D721Med (cell line): Measurements from ENCODE around the gene GFRA1.

ENCODE experiments used
- DNase-seq: peaks from one replicate; pipeline ENCODE4 v3.0.0; 2011; ENCODE audit warnings: low spot score; ENCODE audit not compliant: insufficient read length
- FAIRE-seq: peaks from 2 replicates; lab custom pipeline; 2011; peaks lifted over from hg19 to GRCh38; lab: Jason Lieb, UNC
- TF ChIP-seq, protein P1 (sequence below): IDR thresholded peaks from 2 replicates; pipeline ENCODE4 v1.5.1; 2012; ENCODE audit warnings: mild to moderate bottlenecking, control low read depth; ENCODE audit not compliant: insufficient read depth; ENCODE audit errors: missing control alignments

The GFRA1 gene

DNA sequence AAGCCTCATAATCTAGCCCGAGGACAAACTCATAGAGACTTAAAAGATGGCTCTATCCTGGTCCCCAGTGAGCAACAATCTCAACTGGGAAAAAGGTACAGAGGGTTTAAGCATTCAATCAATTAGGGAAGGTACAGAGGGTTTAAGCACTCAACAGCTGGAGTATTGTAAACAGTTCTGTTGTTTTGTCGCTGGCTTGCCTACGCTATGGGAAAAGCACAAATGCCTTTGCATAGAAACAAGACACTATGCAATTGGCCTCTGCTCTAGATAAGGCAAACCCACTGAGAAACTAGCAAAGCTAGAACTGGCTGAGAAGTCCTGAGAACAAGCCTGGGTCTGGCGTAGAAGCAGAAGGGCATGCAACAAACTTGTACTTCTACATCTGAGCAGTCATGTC is 69.3 kb downstream of the GFRA1 start:
- FAIRE-seq (no peak), DNase-seq (no peak)
- TF ChIP-seq, protein P1, sequence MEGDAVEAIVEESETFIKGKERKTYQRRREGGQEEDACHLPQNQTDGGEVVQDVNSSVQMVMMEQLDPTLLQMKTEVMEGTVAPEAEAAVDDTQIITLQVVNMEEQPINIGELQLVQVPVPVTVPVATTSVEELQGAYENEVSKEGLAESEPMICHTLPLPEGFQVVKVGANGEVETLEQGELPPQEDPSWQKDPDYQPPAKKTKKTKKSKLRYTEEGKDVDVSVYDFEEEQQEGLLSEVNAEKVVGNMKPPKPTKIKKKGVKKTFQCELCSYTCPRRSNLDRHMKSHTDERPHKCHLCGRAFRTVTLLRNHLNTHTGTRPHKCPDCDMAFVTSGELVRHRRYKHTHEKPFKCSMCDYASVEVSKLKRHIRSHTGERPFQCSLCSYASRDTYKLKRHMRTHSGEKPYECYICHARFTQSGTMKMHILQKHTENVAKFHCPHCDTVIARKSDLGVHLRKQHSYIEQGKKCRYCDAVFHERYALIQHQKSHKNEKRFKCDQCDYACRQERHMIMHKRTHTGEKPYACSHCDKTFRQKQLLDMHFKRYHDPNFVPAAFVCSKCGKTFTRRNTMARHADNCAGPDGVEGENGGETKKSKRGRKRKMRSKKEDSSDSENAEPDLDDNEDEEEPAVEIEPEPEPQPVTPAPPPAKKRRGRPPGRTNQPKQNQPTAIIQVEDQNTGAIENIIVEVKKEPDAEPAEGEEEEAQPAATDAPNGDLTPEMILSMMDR, result no peak

DNA sequence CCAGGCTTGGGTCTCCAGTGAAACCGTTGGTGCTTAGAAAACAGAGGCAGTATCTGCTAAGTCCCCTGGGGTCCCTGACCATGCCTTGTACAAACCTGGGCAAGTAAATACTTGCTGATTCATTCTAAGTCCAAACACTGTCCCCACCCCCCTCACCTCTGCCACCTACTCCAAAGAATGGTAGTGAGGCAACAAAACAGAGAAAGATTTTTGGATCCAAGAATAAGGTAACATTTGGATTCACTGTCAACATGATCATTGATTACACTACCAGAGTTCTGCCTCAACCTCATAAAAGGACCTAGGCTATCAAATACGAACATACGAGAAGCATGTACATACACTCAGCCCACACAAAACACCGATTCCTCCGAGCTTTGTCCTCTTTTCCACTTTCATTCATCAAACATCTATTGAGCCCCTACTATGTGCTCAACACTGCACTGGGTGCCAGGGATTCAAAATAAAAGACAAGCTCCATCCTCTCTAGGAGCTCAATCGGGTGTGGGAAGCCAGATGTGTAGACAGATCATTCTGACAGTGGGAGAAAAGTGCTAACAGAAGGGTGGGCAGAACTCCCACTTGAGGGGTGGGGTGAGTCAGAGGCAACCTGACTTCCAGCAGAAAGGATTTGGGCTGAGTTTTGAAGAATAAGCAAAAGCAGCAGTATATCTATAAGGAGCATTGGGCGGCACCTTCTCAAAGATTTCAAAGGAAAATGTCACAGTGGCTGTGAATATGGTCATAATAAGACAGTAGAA is 71.2 kb downstream of the GFRA1 start:
- no peak for FAIRE-seq
- no peak for DNase-seq

DNA sequence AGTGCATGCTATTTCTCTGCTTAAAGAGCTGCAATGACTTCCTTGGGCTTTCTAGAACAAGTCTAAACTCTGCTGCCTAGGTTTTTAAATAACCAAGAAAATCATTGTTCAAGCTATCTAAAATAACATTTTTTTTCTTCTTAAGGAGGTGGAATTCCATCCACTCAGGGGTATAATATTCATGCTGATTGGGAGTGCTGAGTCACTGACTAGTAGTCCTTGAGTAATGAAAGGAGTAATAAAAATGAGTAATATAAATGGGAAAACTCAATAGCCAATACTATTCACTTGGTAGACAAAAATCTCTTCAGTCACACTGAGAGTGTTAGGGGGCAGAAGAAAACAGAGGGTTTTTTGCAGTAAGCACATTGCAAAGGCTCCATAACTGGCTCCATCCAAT is 72.0 kb downstream of the GFRA1 start:
- FAIRE-seq, result no peak
- TF ChIP-seq, protein P1, result no peak
- DNase-seq, result no peak

More for the DNA sequence above, 71.2 kb downstream of the GFRA1 start:
- TF ChIP-seq, protein P1, result no peak

DNA sequence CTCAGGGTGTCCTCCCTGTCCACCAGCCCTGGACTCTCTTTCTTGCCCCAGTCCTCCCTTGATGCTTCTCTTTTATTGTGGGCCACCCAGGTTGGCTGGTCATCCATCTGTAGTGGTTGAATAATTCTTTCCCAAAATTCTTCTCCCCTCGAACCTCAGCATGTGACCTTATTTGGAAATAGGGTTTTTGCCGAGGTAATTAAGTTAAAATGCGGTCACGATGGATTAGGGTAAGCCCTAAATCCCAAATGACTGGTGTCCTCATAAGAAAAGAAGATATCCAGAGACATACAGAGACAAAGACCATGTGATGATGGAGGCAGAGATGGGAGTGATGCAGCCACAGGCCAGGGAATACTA is 74.3 kb downstream of the GFRA1 start:
- TF ChIP-seq, protein P1, result no peak
- DNase-seq, result no peak
- FAIRE-seq, result no peak

DNA sequence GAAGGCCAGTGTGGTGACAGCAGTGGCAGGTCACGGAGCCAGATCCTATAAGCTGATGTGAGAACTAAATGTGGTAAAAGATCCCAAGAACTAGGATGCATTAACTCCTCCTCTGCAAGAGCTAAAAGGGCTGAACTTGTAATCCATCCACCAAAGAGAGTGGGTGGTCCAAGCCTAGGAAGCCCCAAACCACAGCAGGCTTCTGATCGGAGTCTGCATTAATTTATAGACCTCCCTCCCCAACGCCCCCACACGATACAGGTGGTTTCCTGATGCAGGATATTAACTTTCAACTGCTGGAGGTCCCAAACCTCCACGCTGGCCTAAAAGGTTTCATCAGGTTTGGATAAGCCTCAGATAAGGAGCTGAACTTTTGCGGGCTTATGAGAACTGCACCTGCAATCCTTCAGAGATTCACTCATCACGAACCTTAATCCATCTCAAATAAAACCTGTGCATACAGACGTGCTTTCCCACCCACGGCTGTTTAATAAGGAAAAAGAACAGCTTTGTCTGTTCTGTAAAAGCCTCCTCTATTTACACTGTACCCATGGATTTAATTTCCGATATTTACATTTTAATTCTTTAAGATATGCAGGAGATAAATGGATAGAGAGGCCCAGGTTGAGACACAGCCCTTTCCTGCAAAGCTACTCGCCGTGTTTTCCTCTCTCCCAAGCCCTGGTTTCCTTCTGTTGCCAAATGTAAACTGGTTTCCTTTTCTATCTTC is 74.9 kb downstream of the GFRA1 start:
- TF ChIP-seq, protein P1, result no peak
- FAIRE-seq, result no peak
- DNase-seq, result no peak

DNA sequence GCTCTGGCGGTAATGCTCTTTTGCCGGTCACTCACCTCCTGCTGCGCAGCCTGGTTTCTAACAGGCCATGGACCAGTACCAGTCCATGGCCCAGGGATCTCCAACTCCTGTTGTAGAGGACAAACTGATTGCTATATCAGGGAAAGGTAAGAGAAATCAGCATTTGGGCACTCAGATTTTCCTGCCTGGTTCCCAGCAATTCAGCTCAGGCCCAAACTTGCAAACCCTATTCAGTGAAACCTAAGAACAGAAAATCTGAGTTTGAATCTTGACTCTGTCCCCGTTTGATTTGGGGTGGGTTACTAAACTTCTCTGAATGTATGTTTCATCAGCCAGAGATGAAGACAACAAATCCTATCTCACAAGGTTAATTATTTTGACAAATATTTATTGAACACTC is 77.4 kb downstream of the GFRA1 start:
- TF ChIP-seq, protein P1, result no peak
- DNase-seq (no peak), FAIRE-seq (no peak)

DNA sequence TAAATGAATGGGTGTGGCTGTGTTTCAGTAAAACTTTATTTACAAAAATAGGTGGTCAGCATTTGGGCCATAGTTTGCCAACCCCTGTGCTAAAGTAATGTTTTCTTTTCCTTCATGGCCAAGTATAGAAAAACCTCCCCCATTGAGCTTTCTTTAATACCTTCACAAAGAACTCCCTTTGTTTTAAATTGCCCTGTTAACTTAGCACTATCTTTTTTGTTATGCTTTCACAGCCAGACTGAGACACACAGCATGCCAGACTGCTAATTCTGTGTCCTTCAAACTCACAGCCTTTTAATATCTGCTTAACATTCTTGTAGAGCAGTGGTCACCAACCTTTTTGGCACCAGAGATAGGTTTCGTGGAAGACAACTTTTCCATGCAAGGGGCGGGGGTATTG is 78.0 kb downstream of the GFRA1 start:
- FAIRE-seq (no peak), DNase-seq (no peak)
- TF ChIP-seq, protein P1, result no peak
